Measurements from ENCODE around the gene TCF12. TPM values are rescaled to one million over a fixed set of nuclear protein-coding genes. Genes with fewer than 3 reads are reported as not detected.

Gene TCF12
- total RNA-seq, 1 donor from 2014 or later, result 112 TPM

GRCh38 chr15:56968256-56968655, 49.8 kb downstream of the TCF12 start:
- H3K4me2 ChIP-seq (ENCODE audit: low read length), result no peak overlapping the region
- Mint-ChIP-seq H3K4me3 (ENCODE audit: unreplicated experiment) (no peak overlapping the region), H3K27ac (ENCODE audit: unreplicated experiment) (no peak overlapping the region), H3K27me3 (ENCODE audit: low read depth, unreplicated experiment) (no peaks in the 10 kb centered on the region), H3K9me3 (ENCODE audit: unreplicated experiment) (no peaks in the 10 kb centered on the region), H3K36me3 (ENCODE audit: low read depth, unreplicated experiment) (no peaks in the 10 kb centered on the region), H3K4me1 (ENCODE audit: low read depth, unreplicated experiment) (peaks cover 35% of the 10 kb centered on the region)
- H3K79me2 ChIP-seq (ENCODE audit: insufficient read depth, low read length), result peaks cover 99% of the 10 kb centered on the region
- H3K4me1 ChIP-seq (ENCODE audit: insufficient read depth, low read length), result no peaks in the 10 kb centered on the region
- no peak overlapping the region for H3K9ac ChIP-seq (ENCODE audit: low read length)
- peaks cover 94% of the 10 kb centered on the region for H4K20me1 ChIP-seq (ENCODE audit: insufficient read depth, low read length)
- H3K36me3 ChIP-seq (ENCODE audit: insufficient read depth, low read length), result no peaks in the 10 kb centered on the region
- H3K9me3 ChIP-seq (ENCODE audit: insufficient read depth, low read depth, low read length), result no peaks in the 10 kb centered on the region
- TF ChIP-seq EZH2 (IDR thresholded peaks at IDR 0.05; ENCODE audit: insufficient read depth, low read length), result no peak
- H3K4me3 ChIP-seq (ENCODE audit: insufficient read depth, low read depth, low read length), result no peak overlapping the region
- H3K27ac ChIP-seq (ENCODE audit: low read depth, low read length), result no peak overlapping the region
- no peak overlapping the region for H2AFZ ChIP-seq (ENCODE audit: low read depth, low read length)
- no peaks in the 10 kb centered on the region for H3K27me3 ChIP-seq (ENCODE audit: insufficient read depth, low read length)
- no peak for FAIRE-seq
- no peak for DNase-seq (ENCODE audit: low read depth)

DNA sequence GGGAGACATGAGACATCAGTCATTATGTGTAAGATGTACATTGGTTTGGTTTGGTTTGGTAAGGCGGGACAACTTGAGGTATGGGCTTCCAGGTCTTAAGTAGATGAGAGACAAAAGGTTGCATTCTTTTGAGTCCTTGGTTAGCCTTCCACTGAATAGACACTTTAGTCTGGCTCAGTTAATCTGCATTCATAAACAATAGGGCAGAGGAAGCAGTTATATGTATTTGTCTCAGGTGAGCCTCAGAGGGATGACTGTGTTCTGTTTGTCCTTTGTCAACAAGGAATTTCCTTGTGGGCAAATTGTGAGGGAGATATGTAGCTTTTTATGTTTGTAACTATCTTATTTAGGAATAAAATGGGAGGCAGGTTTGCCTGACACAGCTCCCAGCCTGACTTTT, 50.4 kb downstream of the TCF12 start:
- H3K27me3 Mint-ChIP-seq (ENCODE audit: low read depth, unreplicated experiment), result no peaks in the 10 kb centered on the region
- H3K27ac Mint-ChIP-seq (ENCODE audit: unreplicated experiment), result peak overlapping the region; percentile 16
- H3K27me3 ChIP-seq (ENCODE audit: insufficient read depth, low read length), result no peaks in the 10 kb centered on the region
- H3K4me2 ChIP-seq (ENCODE audit: low read length), result no peak overlapping the region
- no peak overlapping the region for H3K27ac ChIP-seq (ENCODE audit: low read depth, low read length)
- no peak overlapping the region for H3K9ac ChIP-seq (ENCODE audit: low read length)
- no peaks in the 10 kb centered on the region for H3K36me3 Mint-ChIP-seq (ENCODE audit: low read depth, unreplicated experiment)
- H3K9me3 Mint-ChIP-seq (ENCODE audit: unreplicated experiment), result no peaks in the 10 kb centered on the region
- H3K4me3 Mint-ChIP-seq (ENCODE audit: unreplicated experiment), result peak overlapping the region; percentile 12
- H3K4me1 Mint-ChIP-seq (ENCODE audit: low read depth, unreplicated experiment), result peaks cover 35% of the 10 kb centered on the region
- H2AFZ ChIP-seq (ENCODE audit: low read depth, low read length), result no peak overlapping the region
- peaks cover 93% of the 10 kb centered on the region for H4K20me1 ChIP-seq (ENCODE audit: insufficient read depth, low read length)
- peaks cover 99% of the 10 kb centered on the region for H3K79me2 ChIP-seq (ENCODE audit: insufficient read depth, low read length)
- H3K36me3 ChIP-seq (ENCODE audit: insufficient read depth, low read length), result no peaks in the 10 kb centered on the region
- no peaks in the 10 kb centered on the region for H3K9me3 ChIP-seq (ENCODE audit: insufficient read depth, low read depth, low read length)
- H3K4me1 ChIP-seq (ENCODE audit: insufficient read depth, low read length), result no peaks in the 10 kb centered on the region
- FAIRE-seq (no peak), DNase-seq (ENCODE audit: low read depth) (no peak)
- no peak for TF ChIP-seq EZH2 (IDR thresholded peaks at IDR 0.05; ENCODE audit: insufficient read depth, low read length)
- TF ChIP-seq, protein P1, sequence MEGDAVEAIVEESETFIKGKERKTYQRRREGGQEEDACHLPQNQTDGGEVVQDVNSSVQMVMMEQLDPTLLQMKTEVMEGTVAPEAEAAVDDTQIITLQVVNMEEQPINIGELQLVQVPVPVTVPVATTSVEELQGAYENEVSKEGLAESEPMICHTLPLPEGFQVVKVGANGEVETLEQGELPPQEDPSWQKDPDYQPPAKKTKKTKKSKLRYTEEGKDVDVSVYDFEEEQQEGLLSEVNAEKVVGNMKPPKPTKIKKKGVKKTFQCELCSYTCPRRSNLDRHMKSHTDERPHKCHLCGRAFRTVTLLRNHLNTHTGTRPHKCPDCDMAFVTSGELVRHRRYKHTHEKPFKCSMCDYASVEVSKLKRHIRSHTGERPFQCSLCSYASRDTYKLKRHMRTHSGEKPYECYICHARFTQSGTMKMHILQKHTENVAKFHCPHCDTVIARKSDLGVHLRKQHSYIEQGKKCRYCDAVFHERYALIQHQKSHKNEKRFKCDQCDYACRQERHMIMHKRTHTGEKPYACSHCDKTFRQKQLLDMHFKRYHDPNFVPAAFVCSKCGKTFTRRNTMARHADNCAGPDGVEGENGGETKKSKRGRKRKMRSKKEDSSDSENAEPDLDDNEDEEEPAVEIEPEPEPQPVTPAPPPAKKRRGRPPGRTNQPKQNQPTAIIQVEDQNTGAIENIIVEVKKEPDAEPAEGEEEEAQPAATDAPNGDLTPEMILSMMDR (IDR thresholded peaks at IDR 0.05; ENCODE audit: insufficient read depth, low read depth, low read length), result no peak
- no peak overlapping the region for H3K4me3 ChIP-seq (ENCODE audit: insufficient read depth, low read depth, low read length)

DNA sequence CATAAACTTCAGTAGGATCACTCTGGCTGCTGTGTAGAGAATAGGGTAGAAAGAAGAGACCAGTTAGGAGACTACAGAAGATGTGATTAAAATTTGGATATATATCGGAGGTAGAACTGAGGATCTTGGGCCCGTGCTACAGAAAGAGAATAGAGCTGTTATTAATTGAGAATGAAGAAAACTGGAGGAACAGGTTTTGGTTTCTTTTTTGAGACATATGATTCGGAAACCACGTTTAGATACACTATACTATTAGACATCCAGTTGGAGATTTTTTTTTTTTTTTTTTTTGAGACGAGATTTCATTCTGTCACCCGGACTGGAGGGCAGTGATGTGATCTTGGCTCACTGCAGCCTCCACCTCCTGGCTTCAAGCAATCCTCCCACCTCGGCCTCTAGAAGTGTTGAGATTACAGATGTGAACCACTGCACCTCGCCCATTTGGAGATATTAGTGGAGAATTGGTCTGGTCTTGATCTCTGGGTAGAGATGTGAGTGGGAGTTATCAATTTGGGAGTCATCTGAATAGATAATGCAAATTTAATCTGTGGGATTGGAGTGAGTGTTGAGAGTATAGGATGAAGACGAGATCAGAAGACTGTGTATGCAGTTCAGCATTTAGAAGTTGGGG, 50.9 kb downstream of the TCF12 start:
- H3K4me2 ChIP-seq (ENCODE audit: low read length), result no peak overlapping the region
- no peaks in the 10 kb centered on the region for H3K4me1 ChIP-seq (ENCODE audit: insufficient read depth, low read length)
- H2AFZ ChIP-seq (ENCODE audit: low read depth, low read length), result no peak overlapping the region
- no peak overlapping the region for H3K9ac ChIP-seq (ENCODE audit: low read length)
- H3K4me3 ChIP-seq (ENCODE audit: insufficient read depth, low read depth, low read length), result no peak overlapping the region
- H3K9me3 Mint-ChIP-seq (ENCODE audit: unreplicated experiment), result no peaks in the 10 kb centered on the region
- no peaks in the 10 kb centered on the region for H3K9me3 ChIP-seq (ENCODE audit: insufficient read depth, low read depth, low read length)
- H3K79me2 ChIP-seq (ENCODE audit: insufficient read depth, low read length), result peaks cover 99% of the 10 kb centered on the region
- no peak overlapping the region for H3K4me3 Mint-ChIP-seq (ENCODE audit: unreplicated experiment)
- no peaks in the 10 kb centered on the region for H3K27me3 ChIP-seq (ENCODE audit: insufficient read depth, low read length)
- H3K36me3 ChIP-seq (ENCODE audit: insufficient read depth, low read length), result no peaks in the 10 kb centered on the region
- TF ChIP-seq EZH2 (IDR thresholded peaks at IDR 0.05; ENCODE audit: insufficient read depth, low read length), result no peak
- TF ChIP-seq, protein P1 (IDR thresholded peaks at IDR 0.05; ENCODE audit: insufficient read depth, low read depth, low read length), result no peak
- peaks cover 33% of the 10 kb centered on the region for H3K4me1 Mint-ChIP-seq (ENCODE audit: low read depth, unreplicated experiment)
- H4K20me1 ChIP-seq (ENCODE audit: insufficient read depth, low read length), result peaks cover 88% of the 10 kb centered on the region
- no peaks in the 10 kb centered on the region for H3K36me3 Mint-ChIP-seq (ENCODE audit: low read depth, unreplicated experiment)
- no peak overlapping the region for H3K27ac Mint-ChIP-seq (ENCODE audit: unreplicated experiment)
- no peak overlapping the region for H3K27ac ChIP-seq (ENCODE audit: low read depth, low read length)
- no peaks in the 10 kb centered on the region for H3K27me3 Mint-ChIP-seq (ENCODE audit: low read depth, unreplicated experiment)
- FAIRE-seq, result no peak
- no peak for DNase-seq (ENCODE audit: low read depth)
